ENCODE results near the gene POU3F1. TPM values are rescaled to one million over a fixed set of nuclear protein-coding genes. Genes with fewer than 3 reads are reported as not detected.

POU3F1 gene
- total and polyA plus RNA-seq, 2 donors (not counting 1 experiment from before 2014, with no cell fraction given): 0.63 to 3.8 TPM

DNA sequence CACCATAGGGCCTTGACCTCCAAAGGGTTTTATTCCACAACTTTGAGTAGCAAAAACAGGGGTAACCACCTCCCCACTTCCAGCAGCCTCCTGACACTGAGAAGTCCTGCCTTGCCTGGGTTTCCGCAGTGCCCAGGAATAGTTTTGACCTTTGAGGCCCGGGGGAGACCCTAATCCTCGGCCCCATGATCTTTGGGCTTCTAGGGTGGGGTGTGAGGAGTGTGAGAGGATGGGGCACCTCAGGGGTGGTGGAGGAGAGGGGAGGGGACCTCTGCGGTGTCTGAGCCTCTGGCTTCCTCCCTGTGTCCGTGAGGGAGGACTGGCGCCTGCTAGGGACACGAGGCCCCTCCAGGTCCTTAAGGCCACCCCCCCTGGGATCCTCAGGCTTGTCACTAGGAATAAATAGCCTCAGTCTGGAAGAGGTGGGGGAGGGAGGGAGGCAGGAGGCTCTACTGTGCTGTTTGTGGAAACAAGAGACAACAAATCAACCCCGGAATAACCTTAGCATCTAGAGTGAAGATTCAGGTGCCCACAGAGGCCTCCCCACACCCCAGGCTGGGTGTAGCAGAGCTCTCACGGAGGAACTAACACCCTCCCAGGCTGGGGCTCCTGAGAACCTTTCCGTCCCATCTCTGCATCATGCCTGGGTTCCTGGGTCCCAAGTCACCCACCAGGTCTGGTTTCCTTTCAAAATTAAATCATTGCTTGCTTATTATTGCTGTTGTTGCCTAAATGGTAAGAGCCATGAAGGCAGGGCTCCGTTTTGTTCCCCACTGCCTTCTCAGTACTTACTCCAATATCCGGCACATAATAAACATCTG, 40.4 kb downstream of the POU3F1 start:
- TF ChIP-seq, protein P1, sequence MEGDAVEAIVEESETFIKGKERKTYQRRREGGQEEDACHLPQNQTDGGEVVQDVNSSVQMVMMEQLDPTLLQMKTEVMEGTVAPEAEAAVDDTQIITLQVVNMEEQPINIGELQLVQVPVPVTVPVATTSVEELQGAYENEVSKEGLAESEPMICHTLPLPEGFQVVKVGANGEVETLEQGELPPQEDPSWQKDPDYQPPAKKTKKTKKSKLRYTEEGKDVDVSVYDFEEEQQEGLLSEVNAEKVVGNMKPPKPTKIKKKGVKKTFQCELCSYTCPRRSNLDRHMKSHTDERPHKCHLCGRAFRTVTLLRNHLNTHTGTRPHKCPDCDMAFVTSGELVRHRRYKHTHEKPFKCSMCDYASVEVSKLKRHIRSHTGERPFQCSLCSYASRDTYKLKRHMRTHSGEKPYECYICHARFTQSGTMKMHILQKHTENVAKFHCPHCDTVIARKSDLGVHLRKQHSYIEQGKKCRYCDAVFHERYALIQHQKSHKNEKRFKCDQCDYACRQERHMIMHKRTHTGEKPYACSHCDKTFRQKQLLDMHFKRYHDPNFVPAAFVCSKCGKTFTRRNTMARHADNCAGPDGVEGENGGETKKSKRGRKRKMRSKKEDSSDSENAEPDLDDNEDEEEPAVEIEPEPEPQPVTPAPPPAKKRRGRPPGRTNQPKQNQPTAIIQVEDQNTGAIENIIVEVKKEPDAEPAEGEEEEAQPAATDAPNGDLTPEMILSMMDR (IDR thresholded peaks at IDR 0.05): no peak
- TF ChIP-seq EZH2 (IDR thresholded peaks at IDR 0.05; ENCODE audit: borderline replicate concordance, insufficient read depth, low read depth, low read length, poor library complexity, severe bottlenecking): no peak
- H3K4me3 ChIP-seq (ENCODE audit: control extremely low read depth in 1 of 5, extremely low read depth in 1 of 5, insufficient read depth in 1 of 5, low read depth in 2 of 5, low read length in 4 of 5): peak overlapping the region in 1 of 5 experiments; percentile 45
- H3K79me2 ChIP-seq (ENCODE audit: control insufficient read depth, insufficient read depth, low read length): no peaks in the 10 kb centered on the region
- intact Hi-C loops (cut with micrococcal nuclease): no loop called here
- H3K36me3 ChIP-seq (replicated peaks in 1 of 2; ENCODE audit: control extremely low read depth in 1 of 2, control insufficient read depth in 1 of 2, extremely low read depth in 1 of 2, insufficient read depth in 2 of 2, low read length in 1 of 2): no peaks in the 10 kb centered on the region
- no peaks in the 10 kb centered on the region for H4K20me1 ChIP-seq (ENCODE audit: control insufficient read depth, insufficient read depth, low read length, poor library complexity, severe bottlenecking)
- peaks cover 7% of the 10 kb centered on the region for H3K4me1 Mint-ChIP-seq
- DNase-seq (no peak), ATAC-seq (ENCODE audit: low read depth) (no peak)
- H3K4me2 ChIP-seq (replicated peaks; ENCODE audit: low read depth, low read length, poor library complexity, severe bottlenecking): peak overlapping the region; percentile 87
- H2AFZ ChIP-seq (ENCODE audit: insufficient read depth, low read depth, low read length, poor library complexity, severe bottlenecking): peak overlapping the region; percentile 66
- H3K9ac ChIP-seq (ENCODE audit: low read length): no peak overlapping the region
- WGBS (ENCODE audit: insufficient coverage): 63% methylated on average over 5 of the region's 12 CpGs
- H3K27ac Mint-ChIP-seq: no peak overlapping the region
- H3K27me3 ChIP-seq (replicated peaks in 1 of 4; ENCODE audit: control extremely low read depth in 1 of 4, control insufficient read depth in 3 of 4, insufficient read depth in 4 of 4, low read length in 3 of 4): peaks cover 0 to 13% (median 6%) of the 10 kb centered on the region in 4 experiments
- no peaks in the 10 kb centered on the region for H3K9me3 Mint-ChIP-seq (ENCODE audit: insufficient read depth)
- no peak overlapping the region for H3K27ac ChIP-seq (ENCODE audit: low read length in 2 of 2)
- POLR2A ChIA-PET: interaction anchor here (0.6 kb wide), 1 partner anchor 18 kb away, joined by 3 read pairs; no protein-coding TSS in a partner anchor
- peaks cover 11% of the 10 kb centered on the region for H3K27me3 Mint-ChIP-seq
- peak overlapping the region; percentile 72 for H3K4me3 Mint-ChIP-seq
- CTCF ChIA-PET: no interaction called here
- H3K9me3 ChIP-seq (ENCODE audit: control extremely low read depth in 1 of 3, control insufficient read depth in 2 of 3, insufficient read depth in 1 of 3, low read length in 2 of 3): no peaks in the 10 kb centered on the region
- peaks cover 11 to 15% of the 10 kb centered on the region in 2 donors for H3K4me1 ChIP-seq (ENCODE audit: control insufficient read depth in 2 of 2, insufficient read depth in 2 of 2, low read length in 2 of 2)

All from B cell (primary cell).